PC-3 (cell line): Measurements from ENCODE around the gene FGD3.

Experiments used
- EZH2phosphoT487 ChIP-seq: fragments of 300-600 bp; sonication (generic); IDR thresholded peaks from 2 replicates; pipeline ENCODE4 v1.6.1; 2018; ENCODE audit warnings: mild to moderate bottlenecking, antibody characterized with exemption, low read length, borderline replicate concordance
- TF ChIP-seq, protein P1 (sequence below): fragments of 300-600 bp; sonication (generic); conservative IDR thresholded peaks from 2 replicates; pipeline ENCODE4 v1.5.1; 2017; ENCODE audit warnings: antibody characterized with exemption, low read depth, mild to moderate bottlenecking, low read length

DNA sequence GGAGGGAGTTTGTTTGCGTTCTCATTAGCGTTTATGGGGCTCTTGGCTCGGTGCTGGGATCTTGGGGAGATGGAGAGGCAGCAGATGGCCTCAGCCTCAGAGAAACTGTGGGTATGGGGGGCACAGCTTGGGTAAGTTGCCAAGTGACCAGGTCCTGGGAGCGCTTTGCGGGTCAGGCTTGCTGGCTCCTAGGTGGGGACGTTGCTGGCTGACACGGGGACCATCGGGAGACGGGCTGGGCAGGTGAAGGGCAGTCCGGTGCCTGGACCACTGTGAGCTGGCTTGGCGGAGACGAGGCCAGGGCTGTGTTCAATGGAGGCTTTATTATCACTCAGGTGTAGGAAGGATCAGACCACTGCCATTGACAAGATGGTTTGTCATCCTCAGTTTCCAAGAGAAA, 30.0 kb downstream of the FGD3 start:
- no peak for TF ChIP-seq EZH2phosphoT487
- TF ChIP-seq, protein P1, sequence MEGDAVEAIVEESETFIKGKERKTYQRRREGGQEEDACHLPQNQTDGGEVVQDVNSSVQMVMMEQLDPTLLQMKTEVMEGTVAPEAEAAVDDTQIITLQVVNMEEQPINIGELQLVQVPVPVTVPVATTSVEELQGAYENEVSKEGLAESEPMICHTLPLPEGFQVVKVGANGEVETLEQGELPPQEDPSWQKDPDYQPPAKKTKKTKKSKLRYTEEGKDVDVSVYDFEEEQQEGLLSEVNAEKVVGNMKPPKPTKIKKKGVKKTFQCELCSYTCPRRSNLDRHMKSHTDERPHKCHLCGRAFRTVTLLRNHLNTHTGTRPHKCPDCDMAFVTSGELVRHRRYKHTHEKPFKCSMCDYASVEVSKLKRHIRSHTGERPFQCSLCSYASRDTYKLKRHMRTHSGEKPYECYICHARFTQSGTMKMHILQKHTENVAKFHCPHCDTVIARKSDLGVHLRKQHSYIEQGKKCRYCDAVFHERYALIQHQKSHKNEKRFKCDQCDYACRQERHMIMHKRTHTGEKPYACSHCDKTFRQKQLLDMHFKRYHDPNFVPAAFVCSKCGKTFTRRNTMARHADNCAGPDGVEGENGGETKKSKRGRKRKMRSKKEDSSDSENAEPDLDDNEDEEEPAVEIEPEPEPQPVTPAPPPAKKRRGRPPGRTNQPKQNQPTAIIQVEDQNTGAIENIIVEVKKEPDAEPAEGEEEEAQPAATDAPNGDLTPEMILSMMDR, result no peak
